Spleen (tissue), 7 donors: ENCODE measurements around the gene SYNE2.

ENCODE experiments used
- CTCF ChIP-seq, 11 experiments: fragments of 200-600 bp in 7 of 11; fragments of 450-650 bp in 4 of 11; sonication (generic) in 4 of 11; IDR thresholded peaks in 8 of 11; conservative IDR thresholded peaks in 3 of 11; 1 replicate in 7 of 11; 2 replicates in 4 of 11; pipeline versions ENCODE4 v1.4.0 to v1.8.0; 2016 to 2021; ENCODE audit warnings: antibody characterized with exemption in 11 of 11, inconsistent platforms in 4 of 11, mild to moderate bottlenecking in 1 of 11
- POLR2A ChIP-seq, 3 donors: fragments of 450-650 bp; IDR thresholded peaks; one replicate each; pipeline ENCODE4 v1.5.1; 2017; ENCODE audit warnings: antibody characterized with exemption in 3 of 3, mild to moderate bottlenecking in 1 of 3
- donor health status: DM: no; HTN: no; CAD: no; lungs with moderate emphysema.
- donor health status: DM: no; HTN: no; CAD: no.
- donor health status: DM: no; HTN: no; CAD: no.

GRCh38 chr14:64210216-64210615 lies 357.4 kb downstream of the SYNE2 start:
- TF ChIP-seq CTCF (IDR thresholded peaks at IDR 0.05 in 8 of 11, conservative IDR thresholded peaks at IDR 0.05 in 3 of 11) (no peak), POLR2A (IDR thresholded peaks at IDR 0.05) (no peak)
